Measurements from ENCODE around the gene NTRK2.

The NTRK2 gene

DNA sequence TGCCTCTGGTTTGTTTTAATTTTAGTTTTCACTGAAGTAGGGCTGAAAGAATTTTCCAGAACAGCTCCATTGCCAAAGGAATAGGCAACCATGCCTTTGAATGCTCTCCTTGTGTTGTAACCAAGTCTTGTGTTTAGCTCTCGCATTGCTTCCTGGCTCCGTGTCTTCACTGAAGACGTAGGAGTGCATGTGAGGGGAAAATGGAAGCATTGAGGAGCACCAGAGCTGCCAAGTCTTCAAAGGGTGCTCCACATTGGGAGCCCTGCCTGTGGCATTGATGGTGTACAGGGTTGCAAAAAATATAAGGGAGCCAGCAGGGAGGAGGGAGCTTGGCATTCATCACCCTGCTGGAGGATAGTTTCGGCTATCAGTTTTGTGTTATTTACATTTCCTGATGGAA lies 86.6 kb downstream of the NTRK2 start:
- TF ChIP-seq, protein P1, sequence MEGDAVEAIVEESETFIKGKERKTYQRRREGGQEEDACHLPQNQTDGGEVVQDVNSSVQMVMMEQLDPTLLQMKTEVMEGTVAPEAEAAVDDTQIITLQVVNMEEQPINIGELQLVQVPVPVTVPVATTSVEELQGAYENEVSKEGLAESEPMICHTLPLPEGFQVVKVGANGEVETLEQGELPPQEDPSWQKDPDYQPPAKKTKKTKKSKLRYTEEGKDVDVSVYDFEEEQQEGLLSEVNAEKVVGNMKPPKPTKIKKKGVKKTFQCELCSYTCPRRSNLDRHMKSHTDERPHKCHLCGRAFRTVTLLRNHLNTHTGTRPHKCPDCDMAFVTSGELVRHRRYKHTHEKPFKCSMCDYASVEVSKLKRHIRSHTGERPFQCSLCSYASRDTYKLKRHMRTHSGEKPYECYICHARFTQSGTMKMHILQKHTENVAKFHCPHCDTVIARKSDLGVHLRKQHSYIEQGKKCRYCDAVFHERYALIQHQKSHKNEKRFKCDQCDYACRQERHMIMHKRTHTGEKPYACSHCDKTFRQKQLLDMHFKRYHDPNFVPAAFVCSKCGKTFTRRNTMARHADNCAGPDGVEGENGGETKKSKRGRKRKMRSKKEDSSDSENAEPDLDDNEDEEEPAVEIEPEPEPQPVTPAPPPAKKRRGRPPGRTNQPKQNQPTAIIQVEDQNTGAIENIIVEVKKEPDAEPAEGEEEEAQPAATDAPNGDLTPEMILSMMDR (IDR thresholded peaks at IDR 0.05; ENCODE audit: low read depth, low read length, missing control alignments): no peak
- no peak for DNase-seq (ENCODE audit: low read depth)
- no peak overlapping the region for H3K4me3 ChIP-seq (ENCODE audit: low read depth, low read length)
- in situ Hi-C loops (cut with HindIII; ENCODE audit: low sequenced_read_pairs): no loop called here

DNA sequence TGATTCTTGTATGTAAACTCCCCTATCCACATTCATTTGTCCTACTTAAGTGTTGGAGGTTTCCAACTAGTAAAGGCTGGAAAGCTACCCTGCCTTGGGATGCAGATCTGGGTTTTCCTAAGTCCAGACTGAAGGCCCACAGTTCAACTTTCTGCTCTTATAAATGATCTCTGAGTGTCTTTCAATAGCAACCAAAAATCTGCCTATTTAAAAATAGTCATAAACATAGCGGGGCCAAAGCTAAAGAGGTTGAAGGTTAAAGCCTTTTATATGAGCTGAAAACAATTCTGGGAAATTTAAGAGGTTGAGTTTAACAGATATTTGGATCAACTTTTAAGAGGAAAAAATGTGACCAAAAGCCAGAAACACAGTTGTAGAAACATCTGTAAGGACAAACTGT lies 87.2 kb downstream of the NTRK2 start:
- TF ChIP-seq, protein P1 (IDR thresholded peaks at IDR 0.05; ENCODE audit: low read depth, low read length, missing control alignments): no peak
- in situ Hi-C loops (cut with HindIII; ENCODE audit: low sequenced_read_pairs): no loop called here
- DNase-seq (ENCODE audit: low read depth): no peak
- H3K4me3 ChIP-seq (ENCODE audit: low read depth, low read length): no peak overlapping the region

DNA sequence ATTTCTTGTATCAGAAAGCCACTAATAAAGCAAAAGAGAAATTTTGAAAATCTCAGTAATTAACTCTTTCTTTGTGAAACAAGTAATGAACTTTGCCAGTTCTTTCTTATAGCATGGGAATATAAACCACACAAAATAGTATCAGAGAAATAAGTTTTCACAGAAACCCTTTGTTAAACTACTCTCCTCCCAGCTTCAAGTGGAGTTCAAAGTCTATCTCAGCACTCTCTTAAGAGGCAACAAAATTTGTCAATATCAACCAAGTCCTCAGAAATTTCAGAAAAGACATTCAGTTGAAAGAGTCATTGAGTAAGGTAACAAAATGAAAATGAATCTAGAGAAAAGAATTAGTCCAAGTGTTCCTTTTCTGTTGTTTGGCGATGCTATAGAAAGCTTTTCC lies 89.3 kb downstream of the NTRK2 start:
- H3K4me3 ChIP-seq (ENCODE audit: low read depth, low read length): no peak overlapping the region
- TF ChIP-seq, protein P1 (IDR thresholded peaks at IDR 0.05; ENCODE audit: low read depth, low read length, missing control alignments): no peak
- no peak for DNase-seq (ENCODE audit: low read depth)
- in situ Hi-C loops (cut with HindIII; ENCODE audit: low sequenced_read_pairs): no loop called here

GRCh38 chr9:84759300-84759750 lies 89.8 kb downstream of the NTRK2 start:
- no peak overlapping the region for H3K4me3 ChIP-seq (ENCODE audit: low read depth, low read length)
- in situ Hi-C loops (cut with HindIII; ENCODE audit: low sequenced_read_pairs): no loop called here
- TF ChIP-seq, protein P1 (IDR thresholded peaks at IDR 0.05; ENCODE audit: low read depth, low read length, missing control alignments): no peak
- no peak for DNase-seq (ENCODE audit: low read depth)

- in situ Hi-C loops (cut with HindIII; ENCODE audit: low sequenced_read_pairs): no loop called here
- no peak overlapping the region for H3K4me3 ChIP-seq (ENCODE audit: low read depth, low read length)
- no peak for DNase-seq (ENCODE audit: low read depth)
- TF ChIP-seq, protein P1 (IDR thresholded peaks at IDR 0.05; ENCODE audit: low read depth, low read length, missing control alignments): no peak
Measured at GRCh38 chr9:84759804-84760203, 90.3 kb downstream of the NTRK2 start.

DNA sequence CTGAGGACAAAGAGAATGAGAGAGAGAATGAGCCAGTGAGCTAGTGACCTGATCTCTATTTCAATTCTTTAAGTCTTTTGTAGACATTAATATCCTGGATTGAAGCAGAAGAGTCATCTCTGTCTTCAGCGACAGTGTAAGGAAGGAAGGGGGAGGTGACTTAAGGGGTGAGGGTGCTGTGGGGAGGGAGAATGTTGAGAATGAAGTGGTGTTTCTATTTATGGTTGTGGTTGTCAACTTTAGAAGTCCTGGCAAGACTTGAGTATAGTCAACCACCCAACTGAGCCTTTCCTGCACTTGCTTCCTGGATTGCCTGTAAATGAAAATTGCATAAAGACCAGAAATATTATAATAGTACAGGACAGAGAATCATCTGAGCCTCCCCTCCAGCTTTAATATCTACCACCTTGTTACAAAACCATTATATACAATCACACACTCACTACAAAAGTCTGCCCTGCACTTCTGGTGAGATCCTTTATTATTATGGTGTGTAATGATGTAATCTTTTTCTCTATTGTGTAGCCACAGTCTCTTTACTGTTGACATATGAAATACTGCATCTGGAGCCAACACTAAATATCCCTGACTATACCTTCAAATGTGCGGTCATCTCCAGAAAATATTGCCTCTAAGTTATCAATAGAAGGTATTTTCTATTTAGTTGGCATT lies 91.7 kb downstream of the NTRK2 start:
- TF ChIP-seq, protein P1 (IDR thresholded peaks at IDR 0.05; ENCODE audit: low read depth, low read length, missing control alignments): no peak
- in situ Hi-C loops (cut with HindIII; ENCODE audit: low sequenced_read_pairs): no loop called here

More for the DNA sequence above, 91.7 kb downstream of the NTRK2 start:
- DNase-seq (ENCODE audit: low read depth): no peak
- no peak overlapping the region for H3K4me3 ChIP-seq (ENCODE audit: low read depth, low read length)
